Measurements from ENCODE around the gene WDR33.

- no peak for TF ChIP-seq CTCF (IDR thresholded peaks at IDR 0.05)
- TF ChIP-seq POLR2A (IDR thresholded peaks at IDR 0.05), result peak in 1 of 2 donors; percentile 82
These were observed 109.7 kb downstream of the WDR33 start, which contains the start of gene SFT2D3 for GRCh38 chr2:127701193-127701650.
